NCI-H146 (cell line): Measurements from ENCODE around the gene PGAP2.
"Not testable (repeated sequence)": the region's sequence is repeated elsewhere in the genome, so short reads cannot be mapped to it uniquely, and the experiment has no call there.

Source experiments
- DNase-seq: peaks from one replicate; lab custom pipeline; 2025; lab: John Stamatoyannopoulos, UW

Gene PGAP2

DNA sequence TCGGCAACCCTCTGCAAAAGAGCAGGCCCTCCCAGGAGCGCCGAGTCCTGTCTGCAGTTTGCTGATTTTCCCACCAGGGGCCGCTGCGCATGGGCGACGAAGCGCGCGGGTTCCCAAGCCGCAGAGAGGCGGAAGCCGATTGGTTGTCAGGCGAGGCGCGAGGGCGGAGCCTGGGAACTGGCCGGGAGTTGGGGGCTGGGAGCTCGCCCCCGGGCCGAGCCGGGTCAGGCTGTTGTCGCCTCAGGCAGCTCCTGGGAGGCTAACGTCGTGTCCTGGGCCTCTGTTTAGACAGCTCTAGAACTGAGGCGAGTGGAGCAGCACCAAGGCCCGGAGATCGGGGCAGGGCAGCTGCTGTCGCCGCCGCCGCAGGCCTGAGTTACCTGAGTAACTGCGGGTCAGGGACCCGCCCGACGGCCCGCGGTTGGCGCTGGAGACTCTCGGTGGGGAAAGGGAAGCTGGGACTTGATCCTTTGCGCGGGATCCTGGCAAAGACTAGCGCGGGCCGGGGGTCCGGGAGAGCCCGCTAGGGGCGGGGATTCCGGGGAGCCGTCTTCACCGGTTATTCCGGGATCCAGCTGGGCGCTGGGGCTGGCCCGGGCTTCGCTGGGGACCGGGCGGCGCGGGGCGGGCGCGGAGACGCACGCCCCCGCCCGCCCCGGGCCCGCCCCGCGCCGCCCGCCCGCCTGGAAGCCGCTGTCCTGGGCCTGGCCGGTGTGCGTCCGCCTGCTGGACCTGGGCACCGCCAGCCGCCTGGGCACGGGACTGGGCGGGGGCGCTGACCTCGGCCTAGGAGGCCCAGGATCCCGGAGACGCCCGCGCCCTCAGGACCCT, 46.8 kb downstream of the PGAP2 start, which contains the start of gene STIM1:
STIM1 (plus strand) TSS at position 688 of the 831 bp plus-strand sequence. CDS start 607 bp downstream, outside the sequence.
- DNase-seq = peak; percentile 93

DNA sequence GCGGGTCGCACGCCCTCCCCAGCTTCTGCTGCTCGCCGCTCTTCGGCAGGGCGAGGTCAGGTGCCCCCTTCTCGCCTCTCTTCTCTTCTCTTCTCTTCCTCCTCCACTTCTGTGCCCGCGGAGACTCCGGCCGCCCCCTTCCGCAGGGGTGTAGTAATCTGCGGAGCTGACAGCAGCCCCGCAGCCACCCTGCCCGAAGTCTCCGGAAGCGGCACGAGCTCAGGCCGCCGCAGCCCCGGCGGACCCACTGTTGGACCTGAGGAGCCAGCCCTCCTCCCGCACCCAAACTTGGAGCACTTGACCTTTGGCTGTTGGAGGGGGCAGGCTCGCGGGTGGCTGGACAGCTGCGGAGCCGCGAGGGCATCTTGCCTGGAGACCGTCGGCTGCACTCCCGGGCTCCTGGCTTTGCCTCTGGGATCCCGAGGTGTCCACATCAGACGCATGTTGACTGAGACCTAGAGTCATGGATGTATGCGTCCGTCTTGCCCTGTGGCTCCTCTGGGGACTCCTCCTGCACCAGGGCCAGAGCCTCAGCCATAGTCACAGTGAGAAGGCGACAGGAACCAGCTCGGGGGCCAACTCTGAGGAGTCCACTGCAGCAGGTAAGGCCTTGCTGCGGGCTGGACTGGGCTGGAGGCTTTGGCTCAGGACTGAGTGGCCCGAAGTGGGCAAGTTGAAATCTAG, 47.6 kb downstream of the PGAP2 start:
- peak; percentile 65 for DNase-seq

DNA sequence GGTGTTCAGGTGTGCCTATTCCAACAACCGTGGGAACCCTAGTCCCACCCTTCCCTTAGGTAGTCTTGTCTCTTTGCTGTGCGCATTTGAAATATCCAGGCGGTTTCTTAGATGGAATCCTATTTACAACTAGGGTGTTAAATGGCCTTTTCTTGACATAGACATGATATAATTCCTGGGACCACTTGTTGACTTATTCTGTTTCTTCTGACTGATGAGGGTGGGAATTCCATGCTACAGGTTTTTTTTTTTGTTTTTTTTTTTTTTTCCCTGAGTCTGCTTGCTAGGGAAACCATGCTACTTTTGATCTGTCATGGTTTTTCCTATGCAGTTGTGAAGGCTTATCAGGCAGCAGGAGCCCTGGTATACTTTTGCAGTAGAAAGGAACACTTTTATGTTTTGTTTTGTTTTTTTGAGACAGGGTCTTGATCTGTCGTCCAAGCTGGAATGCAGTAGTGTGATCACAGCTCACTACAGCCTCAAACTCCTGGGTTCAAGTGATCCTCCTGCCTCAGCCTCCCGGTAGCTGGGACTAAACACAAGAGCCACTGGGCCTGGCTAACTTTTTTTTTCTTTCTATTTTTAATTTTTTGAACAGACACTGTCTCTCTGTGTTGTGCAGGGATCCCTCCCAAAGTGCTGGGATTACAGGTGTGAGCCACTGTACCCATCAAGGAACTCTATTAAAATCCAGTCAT, 48.6 kb downstream of the PGAP2 start:
- DNase-seq = no peak

DNA sequence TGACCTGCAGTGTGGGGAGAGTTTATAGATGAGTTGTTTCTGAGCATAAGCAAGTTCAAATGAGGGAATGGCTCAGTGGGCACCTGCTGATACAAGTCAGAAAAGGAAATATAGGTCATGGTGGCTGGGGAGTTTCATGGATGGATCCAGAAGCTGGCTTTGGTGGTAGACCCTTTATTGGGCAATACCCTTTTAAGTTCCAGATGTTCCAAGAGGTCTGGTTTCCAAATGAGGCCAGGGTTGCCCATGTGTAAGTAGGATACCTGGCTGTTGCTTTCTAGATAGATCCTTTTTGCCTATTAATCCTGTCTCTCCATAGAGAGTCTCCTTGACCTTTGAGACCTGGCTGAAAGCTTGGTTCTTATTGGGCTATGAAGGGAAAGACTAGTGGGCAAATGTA, 49.3 kb downstream of the PGAP2 start:
- no peak for DNase-seq

DNA sequence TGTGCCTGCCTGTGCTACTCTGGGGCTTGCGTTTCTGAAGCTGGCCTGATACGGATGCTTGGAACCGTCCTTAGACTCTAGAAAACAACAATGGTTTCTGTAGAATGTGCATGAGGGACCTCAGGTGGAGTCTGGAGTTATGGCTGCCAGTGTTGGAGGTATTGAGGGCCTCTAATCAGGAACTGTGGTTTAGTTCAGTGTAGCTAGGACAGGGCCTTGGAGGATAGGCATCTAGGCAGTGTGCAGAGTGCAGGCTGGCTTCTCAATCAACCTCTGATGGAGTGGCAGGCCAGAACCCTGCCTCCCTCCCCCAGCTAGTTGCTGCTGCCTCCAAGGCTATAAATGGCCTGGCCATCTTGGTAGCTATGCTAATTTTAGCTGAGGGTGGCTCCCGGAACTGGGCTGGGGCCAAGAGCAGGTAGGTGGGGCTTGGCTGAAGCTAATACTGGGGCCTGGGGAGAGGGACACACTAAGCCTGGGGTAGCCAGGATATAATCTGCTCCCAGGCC, 51.1 kb downstream of the PGAP2 start:
- peak; percentile 31 for DNase-seq

DNA sequence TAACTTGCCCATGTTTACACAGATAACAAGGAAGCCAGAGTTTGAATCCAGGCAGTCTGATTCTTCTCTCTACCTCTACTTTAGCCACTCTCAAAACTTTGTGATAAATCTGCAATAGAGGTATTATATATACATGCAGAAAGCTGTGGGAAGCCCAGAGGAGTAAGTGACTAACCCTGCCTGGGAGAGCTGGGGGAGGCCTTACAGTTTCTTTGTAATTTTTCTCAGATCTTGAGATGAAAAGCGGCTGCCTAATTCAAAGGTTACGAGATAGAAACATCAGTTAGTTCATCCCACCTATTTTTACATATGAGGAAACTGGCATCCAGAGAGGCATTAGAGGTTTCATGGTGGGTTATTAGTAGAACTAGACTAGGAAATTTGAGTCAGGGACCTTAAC, 52.0 kb downstream of the PGAP2 start:
- DNase-seq = no peak

DNA sequence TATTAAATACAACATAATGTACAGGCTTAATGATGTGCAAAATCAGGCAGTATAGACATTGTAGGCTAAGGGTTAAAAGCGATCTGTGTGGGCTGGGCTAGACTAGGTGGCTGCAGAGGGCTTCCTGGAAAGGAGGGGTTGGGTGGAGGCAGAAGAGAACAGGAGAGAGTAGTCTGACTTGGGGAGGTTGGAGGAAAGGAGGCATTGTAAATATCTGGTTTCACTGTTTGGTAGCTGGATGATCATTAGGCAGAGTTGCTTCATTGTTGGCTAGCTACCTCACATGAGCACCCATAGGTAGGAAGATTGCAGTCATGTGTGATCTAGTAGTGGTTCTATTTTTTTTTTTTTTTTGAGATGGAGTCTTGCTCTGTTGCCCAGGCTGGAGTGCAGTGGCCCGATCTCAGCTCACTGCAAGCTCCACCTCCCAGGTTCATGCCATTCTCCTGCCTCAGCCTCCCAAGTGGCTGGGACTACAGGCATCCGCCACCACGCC, 52.6 kb downstream of the PGAP2 start:
- DNase-seq = not testable (repeated sequence)

DNA sequence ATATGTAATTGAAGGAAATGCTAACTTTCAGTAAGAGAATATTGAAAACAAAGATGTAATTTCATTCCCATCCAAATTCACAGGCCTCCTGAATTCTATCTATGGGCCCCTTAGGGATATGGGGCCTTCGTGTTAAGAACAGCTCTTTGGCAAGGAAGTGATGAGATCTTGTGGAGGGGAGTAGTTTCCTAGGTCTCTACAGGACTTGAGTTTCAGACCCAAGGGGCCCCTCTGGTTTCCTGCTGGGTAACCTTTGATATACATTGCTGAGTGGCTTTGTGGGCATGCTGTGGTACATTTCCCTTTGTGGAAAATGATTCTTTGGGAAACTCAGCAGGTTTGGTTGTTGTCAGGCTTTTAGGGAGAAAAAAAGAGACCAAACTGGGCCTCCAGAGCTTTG, 53.3 kb downstream of the PGAP2 start:
- no peak for DNase-seq

DNA sequence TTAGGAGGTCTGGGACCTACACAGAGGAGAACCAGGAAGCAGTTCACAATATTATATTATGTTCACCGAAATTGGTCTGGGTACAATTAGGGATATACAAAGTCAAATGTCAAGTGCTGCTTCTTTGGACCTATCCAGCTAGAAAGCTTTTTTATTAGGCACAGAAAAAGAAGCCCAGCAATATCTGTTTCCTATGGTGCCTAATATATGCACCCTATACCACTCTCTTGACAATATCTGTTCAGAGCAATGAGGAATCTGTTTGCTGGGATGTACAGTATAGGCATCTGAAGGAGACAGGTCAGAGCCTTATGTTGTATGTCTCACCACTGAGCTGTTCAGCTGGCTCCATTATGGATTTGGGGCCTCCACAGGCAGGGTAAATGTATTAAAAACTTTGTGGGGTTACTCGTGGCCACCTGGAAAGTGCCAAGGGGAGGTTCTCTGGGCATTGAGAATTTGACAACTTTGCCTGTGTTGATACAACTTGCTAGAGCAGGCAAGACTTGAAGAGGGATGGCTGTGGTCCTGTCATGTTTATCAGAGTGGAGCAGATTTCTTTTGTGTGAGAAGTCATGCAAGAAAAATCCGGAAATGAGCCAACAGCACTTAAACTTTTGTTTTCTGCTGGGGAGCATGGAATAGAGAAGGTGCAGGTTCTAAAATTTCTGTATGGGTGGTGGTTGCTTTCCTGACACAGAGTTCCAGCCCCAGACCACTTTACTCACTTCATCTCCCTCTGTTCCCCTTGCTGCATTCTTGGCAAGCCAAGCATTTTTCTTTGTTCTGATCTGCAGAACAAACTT, 57.2 kb downstream of the PGAP2 start:
- DNase-seq = no peak

DNA sequence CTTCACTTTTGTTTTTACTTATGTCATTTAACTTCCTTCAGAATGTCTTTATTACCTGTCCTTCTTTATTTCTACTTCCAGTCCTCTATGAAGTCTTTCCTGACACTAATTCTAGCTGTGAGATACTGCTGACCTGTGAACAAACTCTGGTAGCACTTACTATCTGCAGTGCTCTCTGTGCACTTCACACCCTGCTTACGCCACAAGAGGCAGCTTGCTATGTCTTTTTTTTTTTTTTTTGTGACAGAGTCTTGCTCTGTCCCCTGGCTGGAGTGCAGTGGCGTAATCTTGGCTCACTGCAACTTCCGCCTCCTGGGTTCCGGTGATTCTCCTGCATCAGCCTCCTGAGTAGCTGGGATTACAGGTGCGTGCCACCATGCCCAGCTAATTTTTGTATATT, 57.8 kb downstream of the PGAP2 start:
- DNase-seq = no peak

DNA sequence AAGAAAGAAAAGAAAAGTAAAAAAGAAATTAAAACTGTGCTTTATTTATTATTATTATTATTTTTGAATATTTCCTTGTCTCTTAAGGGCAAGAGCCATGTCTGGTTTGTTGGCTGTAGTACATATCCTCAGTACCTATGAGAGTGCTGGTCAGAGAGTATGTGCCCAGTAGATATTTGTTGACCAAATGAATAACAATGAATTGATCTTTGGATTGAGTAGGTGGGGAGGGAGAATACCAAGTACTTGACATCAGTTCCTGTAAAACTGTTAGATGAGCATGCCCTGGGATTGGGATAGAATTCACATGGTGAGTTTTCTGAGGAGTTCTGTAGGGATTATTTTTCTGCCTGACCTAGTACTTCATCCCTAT, 58.5 kb downstream of the PGAP2 start:
- DNase-seq = no peak

DNA sequence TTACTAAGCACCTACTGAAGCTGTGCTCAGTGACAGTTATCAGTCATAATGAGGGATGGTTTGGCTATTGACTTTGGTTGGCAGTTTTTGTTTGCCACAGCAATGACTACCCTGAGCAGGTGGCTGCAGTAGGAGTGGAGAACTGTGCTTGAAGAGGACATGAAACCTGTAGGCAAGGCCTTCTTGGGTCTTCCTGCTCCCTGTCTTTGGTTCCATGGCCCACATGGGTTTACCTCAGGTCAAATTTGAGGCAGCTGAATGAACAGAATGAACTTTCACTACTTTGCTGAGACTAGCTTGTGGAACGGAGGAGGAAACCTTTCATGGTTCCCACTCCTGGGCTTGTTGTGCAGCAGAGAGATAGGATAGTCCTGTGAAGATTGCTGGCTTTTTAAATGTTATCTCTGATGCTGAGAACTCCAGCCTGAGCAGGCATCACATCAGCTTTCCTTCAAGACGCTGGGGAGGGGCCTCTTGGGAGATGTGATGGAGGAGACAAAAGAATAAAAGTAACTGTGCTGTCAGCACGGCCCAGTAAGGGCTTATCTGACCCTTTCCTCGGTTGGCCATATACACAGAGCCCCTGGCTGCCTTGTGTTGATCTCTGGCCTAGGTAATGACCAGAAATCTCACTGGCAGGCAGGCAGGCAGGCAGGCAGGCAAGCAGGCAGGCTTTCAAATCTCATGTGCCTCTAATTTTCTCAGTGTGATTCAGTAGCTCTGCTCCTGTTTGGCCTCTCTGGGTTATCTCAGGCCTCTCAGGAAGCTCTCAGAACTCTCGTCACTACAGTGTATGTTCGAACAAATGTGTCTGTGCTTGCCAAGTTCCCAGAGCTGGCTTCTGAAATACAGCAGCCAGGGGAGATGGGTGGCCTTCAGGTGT, 59.1 kb downstream of the PGAP2 start:
- DNase-seq = no peak

DNA sequence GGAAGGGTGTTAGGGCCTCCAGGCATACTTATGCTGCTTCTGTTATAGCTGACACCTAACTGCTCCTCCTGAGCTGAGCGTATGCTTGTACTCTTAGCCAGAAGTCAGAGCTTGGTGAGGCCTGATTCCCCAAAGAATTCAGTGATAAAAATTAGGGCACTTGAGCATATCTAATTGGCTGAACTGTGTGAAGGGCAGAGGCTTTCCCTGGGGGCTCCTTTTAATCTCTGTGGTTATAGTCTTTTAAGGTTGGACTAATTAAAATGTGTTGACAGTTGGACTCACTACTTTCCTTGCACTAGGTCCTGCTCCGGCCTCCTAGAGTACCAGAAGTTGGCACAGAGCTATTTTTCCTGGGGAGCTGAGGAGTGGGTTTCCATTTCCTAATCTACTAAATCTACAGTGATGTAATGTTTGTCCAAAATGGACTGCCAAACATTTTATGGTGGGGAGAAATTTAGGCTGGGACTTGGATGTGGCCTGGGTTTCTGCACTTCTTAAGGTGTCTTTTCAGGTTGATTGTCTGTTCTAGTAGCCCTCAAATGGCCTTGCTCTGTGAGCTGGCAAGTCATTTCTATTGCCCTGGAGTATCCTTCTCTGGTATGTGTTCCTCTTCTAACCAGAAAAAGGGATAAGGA, 65.5 kb downstream of the PGAP2 start:
- no peak for DNase-seq
